ENCODE results near the gene C5. TPM values are rescaled to one million over a fixed set of nuclear protein-coding genes. Genes with fewer than 3 reads are reported as not detected.

C5 gene
- total RNA-seq, 2 donors from 2014 or later, result 1.7 to 1.8 TPM

DNA sequence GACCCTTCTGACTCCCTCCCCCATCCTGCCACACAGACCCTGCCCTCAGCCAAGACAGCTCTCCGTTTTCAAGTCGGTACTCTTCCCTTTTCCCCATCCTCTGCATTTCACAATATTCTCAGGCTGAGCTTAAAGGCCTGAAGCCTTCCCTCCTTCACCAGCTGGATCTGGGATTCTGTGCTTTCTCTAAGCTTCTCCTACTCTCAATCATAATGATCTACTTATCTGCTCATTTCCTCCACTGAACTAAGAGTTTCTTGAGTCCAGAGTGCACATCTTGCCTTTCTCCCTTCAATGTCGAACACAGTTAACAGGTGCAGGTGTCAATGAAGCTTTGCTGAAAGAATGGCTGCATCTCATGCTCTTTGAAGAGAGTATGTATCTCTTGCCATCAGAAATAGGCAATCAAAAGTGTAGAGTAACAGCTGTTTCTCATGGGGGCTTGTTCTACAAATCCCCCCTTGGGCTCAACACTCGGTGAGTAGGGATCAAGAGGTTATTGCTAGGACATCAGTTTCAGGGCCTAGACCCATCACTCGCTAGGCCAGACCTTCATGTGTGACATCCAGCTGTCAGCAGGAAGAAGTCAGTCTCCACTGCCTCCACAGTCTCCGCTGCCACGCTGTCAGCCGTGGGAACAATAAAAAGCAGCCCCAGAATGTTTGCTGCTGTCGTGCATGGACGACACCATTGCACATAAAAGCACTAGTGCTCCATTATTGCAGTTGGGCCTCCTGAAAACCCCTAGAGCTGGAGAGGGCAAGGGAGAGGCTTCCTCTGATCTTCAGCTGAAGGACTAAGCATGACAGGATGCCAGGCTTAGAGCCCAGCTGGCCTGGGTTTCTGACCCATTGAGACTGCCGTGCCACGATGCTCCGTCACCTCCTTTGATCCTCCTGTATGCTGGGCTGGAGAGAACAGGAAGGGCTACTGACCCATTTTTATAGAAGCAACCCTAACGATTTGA is 147.2 kb downstream of the C5 start:
- Mint-ChIP-seq H3K36me3 (ENCODE audit: low read depth) (peaks cover 99% of the 10 kb centered on the region), H3K27me3 (no peaks in the 10 kb centered on the region), H3K9me3 (no peaks in the 10 kb centered on the region), H3K4me1 (peaks cover 55% of the 10 kb centered on the region), H3K27ac (peak overlapping the region; percentile 84), H3K4me3 (peak overlapping the region; percentile 37)
- ATAC-seq (replicated peaks), result peak; percentile 8

Other genes with a start within 250 kb of the C5 start
- 10 to 100 TPM; 60.2 to 62.8 TPM for gene PSMD5, start 207.4 kb downstream of the C5 start, total RNA-seq
- 100 to 1,000 TPM; 236 to 258 TPM for gene PHF19, start 173.1 kb downstream of the C5 start, total RNA-seq
- gene TRAF1, start 123.5 kb downstream of the C5 start, total RNA-seq, result 100 to 1,000 TPM in 1 of 2 donors, 10 to 100 TPM in 1; 71.4 to 164 TPM
- 10 to 100 TPM; 58.9 to 65.4 TPM for gene CNTRL, start 24.7 kb upstream of the C5 start, total RNA-seq
- 10 to 100 TPM; 45.4 to 66.4 TPM for gene RAB14, start 151.6 kb upstream of the C5 start, total RNA-seq
- 1 to 10 TPM; 5.1 to 5.6 TPM for gene GSN, start 217.9 kb upstream of the C5 start, total RNA-seq

All from activated T-helper 17 cell treated with anti-CD3 and anti-CD28 coated beads, Interleukin-2, amount 50 U/mL, for 72 hours (primary cell).